Activated CD4-positive, alpha-beta memory T cell treated with anti-CD3 and anti-CD28 coated beads, Interleukin-2, amount 10 ng/mL, durations not matched to agents 7 days and 5 days (primary cell): ENCODE measurements around the gene TNS1. TPM values are rescaled to one million over a fixed set of nuclear protein-coding genes. Genes with fewer than 3 reads are reported as not detected.

Source experiments
- CTCF ChIA-PET: fragments of 350-600 bp; sonication (Branson Sonifier 250); formaldehyde crosslinking; loops from one replicate; lab custom pipeline; 2021; ENCODE audit warnings: antibody characterized with exemption, inconsistent platforms; lab: Charles Lee
- POLR2A ChIA-PET: fragments of 350-600 bp; sonication (Branson Sonifier 250); formaldehyde crosslinking; loops from one replicate; lab custom pipeline; 2021; ENCODE audit warnings: antibody characterized with exemption; lab: Charles Lee
- DNase-seq: peaks from one replicate; pipeline ENCODE4 v3.0.0-alpha.2; 2020
- H3K27ac Mint-ChIP-seq: one replicate; pipeline ENCODE4 v1.8.0; 2021; ENCODE audit warnings: mild to moderate bottlenecking, mixed read lengths
- H3K27me3 Mint-ChIP-seq: one replicate; pipeline ENCODE4 v1.8.0; 2021; ENCODE audit warnings: mixed read lengths
- H3K36me3 Mint-ChIP-seq: one replicate; pipeline ENCODE4 v1.8.0; 2021; ENCODE audit warnings: low read depth, mixed read lengths
- H3K4me1 Mint-ChIP-seq: one replicate; pipeline ENCODE4 v1.8.0; 2021; ENCODE audit warnings: mixed read lengths
- H3K4me3 Mint-ChIP-seq: one replicate; pipeline ENCODE4 v1.8.0; 2021; ENCODE audit warnings: mild to moderate bottlenecking, mixed read lengths
- H3K9me3 Mint-ChIP-seq: one replicate; pipeline ENCODE4 v1.8.0; 2021; ENCODE audit warnings: mixed read lengths
- total RNA-seq, 2 experiments: library from RNA; stranded (reverse); gene quantifications; one replicate each; pipeline ENCODE4 v1.2.3, GENCODE V29; 2021

TNS1 gene
- total RNA-seq, 2 experiments from 2014 or later = 3.2 to 3.4 TPM

DNA sequence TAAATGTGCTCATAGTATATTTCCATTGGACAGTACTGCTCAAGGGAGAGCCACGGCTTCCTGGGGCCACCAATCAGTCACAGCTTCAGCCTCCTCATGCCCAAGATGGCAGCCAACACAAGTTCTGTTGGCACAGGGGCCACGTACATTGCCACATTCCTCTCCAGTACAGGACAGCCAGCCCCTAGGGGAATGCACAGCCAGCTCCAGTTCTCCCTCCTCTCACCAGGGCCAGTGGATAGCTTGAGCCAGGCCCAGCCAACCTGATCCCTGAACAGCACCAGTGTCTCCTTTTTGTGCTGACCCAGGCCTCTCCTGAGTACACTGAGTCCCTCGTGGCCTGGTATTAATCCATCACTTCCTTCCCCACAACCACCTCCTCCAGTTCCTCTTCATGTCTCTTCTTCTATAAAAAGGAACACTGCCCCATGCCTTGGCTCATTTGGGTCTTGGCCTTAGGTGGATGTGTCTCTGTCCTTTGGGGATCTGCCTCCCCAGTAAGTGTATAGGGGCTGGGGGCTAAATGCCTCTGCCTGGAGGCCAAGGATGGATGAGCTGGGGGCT lies 168.7 kb downstream of the TNS1 start:
- DNase-seq = no peak
- Mint-ChIP-seq H3K27ac (no peak overlapping the region), H3K27me3 (peaks cover 2% of the 10 kb centered on the region), H3K36me3 (no peaks in the 10 kb centered on the region), H3K4me1 (no peaks in the 10 kb centered on the region), H3K4me3 (no peak overlapping the region), H3K9me3 (no peaks in the 10 kb centered on the region)
- POLR2A ChIA-PET = no interaction called here
- CTCF ChIA-PET = no interaction called here

DNA sequence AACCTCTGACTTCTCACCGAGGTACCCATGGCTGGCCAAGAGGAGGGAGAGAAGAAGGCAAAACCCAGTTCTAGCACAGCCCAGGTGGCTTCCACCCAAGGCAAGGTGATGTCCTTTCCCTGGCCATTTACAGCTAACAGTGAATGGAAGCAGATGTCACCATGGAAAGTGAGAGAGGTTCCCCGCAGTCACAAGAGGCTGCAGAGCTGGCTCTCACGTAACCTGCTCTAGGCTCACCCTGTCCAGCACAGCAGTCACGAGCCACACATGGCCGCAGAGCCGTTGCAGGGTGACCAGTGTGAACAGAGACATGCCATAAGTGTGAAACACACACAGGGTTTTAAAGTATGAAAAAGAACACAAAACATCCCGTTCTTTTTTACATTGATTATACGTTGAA lies 169.4 kb downstream of the TNS1 start:
- peaks cover 2% of the 10 kb centered on the region for H3K27me3 Mint-ChIP-seq
- H3K9me3 Mint-ChIP-seq = no peaks in the 10 kb centered on the region
- H3K4me3 Mint-ChIP-seq = no peak overlapping the region
- no peaks in the 10 kb centered on the region for H3K4me1 Mint-ChIP-seq
- H3K36me3 Mint-ChIP-seq = no peaks in the 10 kb centered on the region
- H3K27ac Mint-ChIP-seq = no peak overlapping the region
- ChIA-PET CTCF (no interaction called here), POLR2A (no interaction called here)
- no peak for DNase-seq

GRCh38 chr2:217832987-217833386 lies 169.8 kb downstream of the TNS1 start:
- no peak for DNase-seq
- Mint-ChIP-seq H3K27ac (no peak overlapping the region), H3K27me3 (peaks cover 2% of the 10 kb centered on the region), H3K4me1 (no peaks in the 10 kb centered on the region), H3K4me3 (no peak overlapping the region), H3K9me3 (no peaks in the 10 kb centered on the region), H3K36me3 (no peaks in the 10 kb centered on the region)
- ChIA-PET CTCF (no interaction called here), POLR2A (no interaction called here)

DNA sequence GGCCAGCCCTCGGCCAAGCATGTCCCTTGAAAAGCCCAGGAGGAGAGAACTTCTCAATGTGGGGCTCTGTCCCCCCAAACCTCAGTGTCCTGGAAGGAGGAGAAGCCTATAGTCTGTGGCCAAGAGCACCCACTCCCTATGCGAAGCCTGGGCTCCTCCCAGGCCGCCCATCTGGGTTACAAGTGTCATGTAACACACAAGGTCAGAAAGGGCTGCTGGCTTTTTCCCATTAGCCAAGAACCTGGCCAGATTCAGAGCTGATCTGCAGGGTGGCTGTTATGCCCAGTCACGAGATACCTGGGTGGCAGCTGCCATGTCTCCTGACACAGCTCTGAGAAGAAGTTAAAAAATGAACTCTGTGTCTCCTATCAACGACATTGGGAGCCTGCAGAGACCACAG lies 170.7 kb downstream of the TNS1 start:
- no peak overlapping the region for H3K4me3 Mint-ChIP-seq
- H3K27me3 Mint-ChIP-seq = peaks cover 2% of the 10 kb centered on the region
- no peaks in the 10 kb centered on the region for H3K36me3 Mint-ChIP-seq
- H3K4me1 Mint-ChIP-seq = no peaks in the 10 kb centered on the region
- no peak for DNase-seq
- CTCF ChIA-PET = no interaction called here
- H3K9me3 Mint-ChIP-seq = no peaks in the 10 kb centered on the region
- POLR2A ChIA-PET = no interaction called here
- H3K27ac Mint-ChIP-seq = no peak overlapping the region

DNA sequence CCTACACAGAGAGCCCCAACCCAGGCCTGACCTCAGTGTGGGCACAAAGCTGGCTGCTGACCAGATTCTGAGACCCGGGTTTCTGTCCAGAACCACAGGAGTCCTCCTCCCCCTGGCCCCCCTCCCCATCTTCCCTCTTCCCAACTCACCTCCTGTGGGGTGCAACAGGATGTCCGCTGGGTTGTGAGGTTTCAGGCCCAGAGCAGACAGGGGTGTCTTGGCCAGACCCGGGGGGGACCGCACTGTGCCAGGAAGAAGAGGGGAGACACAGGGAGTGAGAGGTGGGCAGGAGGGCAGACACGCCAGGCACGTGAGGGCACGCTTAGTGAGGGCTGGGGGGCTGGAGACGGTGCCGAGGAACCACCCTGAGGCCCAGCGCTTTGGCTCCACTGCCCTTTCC lies 171.5 kb downstream of the TNS1 start:
- no peaks in the 10 kb centered on the region for H3K9me3 Mint-ChIP-seq
- no peaks in the 10 kb centered on the region for H3K36me3 Mint-ChIP-seq
- H3K27me3 Mint-ChIP-seq = peaks cover 2% of the 10 kb centered on the region
- CTCF ChIA-PET = no interaction called here
- no peak overlapping the region for H3K27ac Mint-ChIP-seq
- no peak for DNase-seq
- no peak overlapping the region for H3K4me3 Mint-ChIP-seq
- POLR2A ChIA-PET = no interaction called here
- H3K4me1 Mint-ChIP-seq = no peaks in the 10 kb centered on the region

DNA sequence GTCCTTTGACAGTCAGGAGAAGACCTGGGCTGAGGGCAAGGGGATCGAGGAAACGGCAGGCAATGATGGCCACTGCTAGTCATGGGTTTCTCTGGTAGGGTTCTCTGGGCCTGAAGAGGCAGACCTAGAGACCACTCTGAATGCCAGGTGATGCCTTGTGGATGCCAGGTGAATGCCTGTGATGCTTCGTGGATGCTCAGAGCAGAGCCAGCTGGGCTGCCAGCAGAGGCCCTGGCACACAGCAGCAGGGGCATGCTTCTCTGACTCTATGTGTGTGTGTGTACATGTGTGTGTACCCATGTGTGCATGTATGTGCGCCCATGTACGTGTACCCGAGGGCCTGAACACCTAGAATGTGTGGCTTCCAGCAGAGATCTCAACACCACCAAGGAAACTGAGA lies 172.0 kb downstream of the TNS1 start:
- Mint-ChIP-seq H3K27me3 (peaks cover 6% of the 10 kb centered on the region), H3K4me3 (no peak overlapping the region), H3K27ac (no peak overlapping the region), H3K4me1 (no peaks in the 10 kb centered on the region), H3K36me3 (no peaks in the 10 kb centered on the region), H3K9me3 (no peaks in the 10 kb centered on the region)
- DNase-seq = no peak
- CTCF ChIA-PET = no interaction called here
- POLR2A ChIA-PET = no interaction called here

- no peak for DNase-seq
- Mint-ChIP-seq H3K36me3 (no peaks in the 10 kb centered on the region), H3K4me1 (no peaks in the 10 kb centered on the region), H3K9me3 (no peaks in the 10 kb centered on the region), H3K27ac (no peak overlapping the region), H3K27me3 (peaks cover 6% of the 10 kb centered on the region), H3K4me3 (no peak overlapping the region)
- ChIA-PET CTCF (no interaction called here), POLR2A (no interaction called here)
Measured at GRCh38 chr2:217830061-217830460, 172.7 kb downstream of the TNS1 start.

- Mint-ChIP-seq H3K27ac (no peak overlapping the region), H3K27me3 (peaks cover 6% of the 10 kb centered on the region), H3K9me3 (no peaks in the 10 kb centered on the region), H3K4me3 (no peak overlapping the region), H3K36me3 (no peaks in the 10 kb centered on the region), H3K4me1 (no peaks in the 10 kb centered on the region)
- CTCF ChIA-PET = no interaction called here
- no peak for DNase-seq
- POLR2A ChIA-PET = no interaction called here
Measured at GRCh38 chr2:217829420-217829819, 173.4 kb downstream of the TNS1 start.

- Mint-ChIP-seq H3K27ac (no peak overlapping the region), H3K4me1 (no peaks in the 10 kb centered on the region), H3K9me3 (no peaks in the 10 kb centered on the region), H3K4me3 (no peak overlapping the region), H3K27me3 (peaks cover 6% of the 10 kb centered on the region), H3K36me3 (no peaks in the 10 kb centered on the region)
- ChIA-PET CTCF (no interaction called here), POLR2A (no interaction called here)
- no peak for DNase-seq
Measured at GRCh38 chr2:217828336-217828735, 174.5 kb downstream of the TNS1 start.

DNA sequence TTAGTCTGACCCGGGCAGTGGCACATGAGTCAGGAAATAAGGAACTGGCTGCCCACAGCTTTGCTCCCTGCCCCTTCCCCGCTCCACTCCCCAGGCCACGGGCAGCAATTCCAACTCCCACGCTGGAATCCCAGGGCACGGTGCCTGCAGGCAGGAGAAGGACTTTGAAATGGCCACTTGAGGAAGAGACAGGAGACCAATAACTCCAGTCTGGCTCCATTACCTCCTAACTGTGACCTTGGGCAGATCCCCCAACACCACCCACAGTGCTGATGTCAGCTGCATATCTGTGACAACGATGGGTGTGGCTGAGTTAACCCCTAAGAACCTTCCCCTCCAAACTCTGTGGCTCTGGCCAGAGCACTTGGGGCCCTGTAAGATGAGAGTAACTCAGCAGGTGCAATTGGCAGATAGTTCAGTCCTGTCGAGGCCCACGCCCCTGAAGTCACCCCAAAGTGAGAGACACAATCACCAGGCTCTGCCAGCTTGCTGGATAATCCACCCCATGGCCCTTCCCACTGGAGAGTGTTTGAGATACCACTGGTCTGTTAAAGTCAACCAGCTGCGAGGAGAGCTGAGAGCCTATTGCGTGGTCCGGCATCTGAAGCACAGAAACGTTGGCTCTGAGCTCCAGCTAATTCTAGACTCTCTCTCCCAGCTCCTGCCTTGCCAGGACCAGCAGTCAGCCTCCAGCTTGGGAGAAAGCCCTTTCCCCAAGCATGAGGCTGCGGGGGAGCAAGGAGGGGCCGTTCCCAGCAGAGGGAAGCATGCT lies 175.2 kb downstream of the TNS1 start:
- H3K36me3 Mint-ChIP-seq = no peaks in the 10 kb centered on the region
- H3K4me3 Mint-ChIP-seq = no peak overlapping the region
- POLR2A ChIA-PET = no interaction called here
- H3K9me3 Mint-ChIP-seq = no peaks in the 10 kb centered on the region
- H3K4me1 Mint-ChIP-seq = no peaks in the 10 kb centered on the region
- no peak for DNase-seq
- H3K27me3 Mint-ChIP-seq = peaks cover 6% of the 10 kb centered on the region
- CTCF ChIA-PET = no interaction called here
- no peak overlapping the region for H3K27ac Mint-ChIP-seq

DNA sequence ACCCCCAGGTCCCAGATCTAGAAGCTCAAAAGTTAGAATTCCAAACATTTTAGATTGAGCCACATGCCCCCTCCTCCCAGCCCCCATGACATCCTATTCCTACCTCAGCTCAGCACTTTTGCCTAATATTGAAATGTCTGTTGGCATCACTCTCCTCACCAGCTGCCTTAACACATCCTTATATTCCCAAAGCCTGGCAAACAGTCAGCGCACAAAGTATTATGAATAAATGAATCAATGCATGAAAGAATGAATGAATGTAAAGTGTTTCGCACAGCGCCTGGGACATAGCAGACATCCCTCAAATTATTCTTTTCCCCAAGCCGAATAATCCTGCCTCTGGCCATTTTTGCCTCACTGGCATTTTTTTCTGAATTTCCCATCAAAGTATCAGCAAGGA lies 175.8 kb downstream of the TNS1 start:
- H3K27ac Mint-ChIP-seq = no peak overlapping the region
- H3K27me3 Mint-ChIP-seq = peaks cover 4% of the 10 kb centered on the region
- H3K4me3 Mint-ChIP-seq = no peak overlapping the region
- ChIA-PET POLR2A (no interaction called here), CTCF (no interaction called here)
- no peak for DNase-seq
- H3K4me1 Mint-ChIP-seq = no peaks in the 10 kb centered on the region
- no peaks in the 10 kb centered on the region for H3K9me3 Mint-ChIP-seq
- no peaks in the 10 kb centered on the region for H3K36me3 Mint-ChIP-seq

DNA sequence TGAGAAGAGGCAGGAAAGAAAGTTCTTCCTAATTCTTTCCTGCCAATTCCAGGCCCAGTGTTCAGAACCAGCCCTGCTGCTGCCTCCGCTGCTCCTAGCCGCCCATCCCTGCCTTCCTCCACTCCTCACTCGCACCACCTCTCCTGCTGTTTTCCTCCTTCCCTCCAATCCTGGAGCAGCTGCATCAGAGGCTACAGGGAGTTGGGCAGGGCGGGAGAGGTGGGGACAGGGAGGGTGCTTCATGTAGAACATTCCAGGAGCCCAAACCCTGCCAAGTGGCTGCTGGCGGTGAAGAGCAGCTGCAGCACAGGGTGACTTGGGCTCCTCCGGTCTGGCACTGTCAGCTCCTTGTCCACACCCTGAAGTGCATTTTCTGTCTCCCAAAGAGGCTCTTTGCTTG lies 176.3 kb downstream of the TNS1 start:
- H3K27me3 Mint-ChIP-seq = peaks cover 4% of the 10 kb centered on the region
- POLR2A ChIA-PET = no interaction called here
- no peaks in the 10 kb centered on the region for H3K36me3 Mint-ChIP-seq
- no peak for DNase-seq
- H3K27ac Mint-ChIP-seq = no peak overlapping the region
- H3K4me3 Mint-ChIP-seq = no peak overlapping the region
- no peaks in the 10 kb centered on the region for H3K9me3 Mint-ChIP-seq
- CTCF ChIA-PET = no interaction called here
- H3K4me1 Mint-ChIP-seq = no peaks in the 10 kb centered on the region

DNA sequence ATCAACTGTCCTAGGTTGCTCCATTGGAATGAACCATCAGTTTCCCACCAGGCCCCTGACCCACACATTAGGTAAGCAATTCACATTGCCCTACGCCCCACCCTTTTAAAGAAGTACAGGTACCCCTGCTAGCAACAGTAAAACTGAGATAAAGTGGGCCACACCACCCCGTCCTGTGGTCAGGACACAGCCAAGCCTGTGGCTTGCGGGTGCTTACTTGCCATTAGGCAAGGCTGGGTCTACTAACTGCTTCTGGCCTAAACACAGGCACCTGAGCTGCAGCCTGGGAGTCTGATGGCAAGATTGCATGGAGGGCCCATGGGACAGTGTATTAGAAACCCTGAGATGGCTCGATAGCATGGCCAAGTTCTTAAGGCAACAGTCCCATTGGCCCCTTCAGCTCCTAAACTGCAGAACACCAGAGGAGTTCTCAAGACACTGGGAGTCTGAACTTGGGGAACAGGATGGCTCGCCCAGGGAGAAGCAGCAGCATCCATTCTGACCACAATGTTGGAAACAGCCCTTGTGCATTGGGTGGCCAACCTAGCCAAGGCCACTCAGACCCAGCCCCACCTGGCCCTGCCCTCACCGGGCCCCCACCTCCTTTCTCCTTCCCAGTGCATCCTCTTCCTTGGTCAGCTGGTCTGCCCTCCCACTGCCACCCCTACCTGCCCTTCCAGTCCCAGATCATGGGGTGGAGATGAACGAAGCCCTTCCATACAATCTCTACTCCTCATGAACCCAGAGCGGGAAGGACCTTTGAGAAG lies 177.1 kb downstream of the TNS1 start:
- Mint-ChIP-seq H3K36me3 (no peaks in the 10 kb centered on the region), H3K4me3 (no peak overlapping the region)
- DNase-seq = no peak

More for the DNA sequence above, 177.1 kb downstream of the TNS1 start:
- H3K4me1 Mint-ChIP-seq = no peaks in the 10 kb centered on the region
- H3K27me3 Mint-ChIP-seq = peaks cover 4% of the 10 kb centered on the region
- CTCF ChIA-PET = no interaction called here
- POLR2A ChIA-PET = no interaction called here
- no peak overlapping the region for H3K27ac Mint-ChIP-seq
- no peaks in the 10 kb centered on the region for H3K9me3 Mint-ChIP-seq
